NCI-H524 (cell line): ENCODE data around the gene OAS1.

Source experiments
- DNase-seq, 2 experiments: peaks; one replicate each; lab custom pipeline; 2025; lab: John Stamatoyannopoulos, UW

OAS1 gene

DNA sequence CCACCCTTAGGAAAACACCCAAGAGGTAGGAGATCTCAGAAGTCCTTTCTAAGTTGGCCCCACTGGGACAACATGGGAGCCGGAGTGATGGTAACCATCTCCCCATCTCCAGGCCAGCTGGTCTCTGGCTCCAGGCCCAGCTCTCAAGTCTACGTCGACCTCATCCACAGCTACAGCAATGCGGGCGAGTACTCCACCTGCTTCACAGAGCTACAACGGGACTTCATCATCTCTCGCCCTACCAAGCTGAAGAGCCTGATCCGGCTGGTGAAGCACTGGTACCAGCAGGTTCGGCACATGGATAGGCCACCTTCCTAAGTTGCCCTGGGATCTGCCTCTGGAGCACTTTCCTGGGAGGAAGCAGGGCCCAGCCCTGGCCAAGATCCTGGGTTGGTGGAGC is 60.5 kb downstream of the OAS1 start:
- no peak for DNase-seq

DNA sequence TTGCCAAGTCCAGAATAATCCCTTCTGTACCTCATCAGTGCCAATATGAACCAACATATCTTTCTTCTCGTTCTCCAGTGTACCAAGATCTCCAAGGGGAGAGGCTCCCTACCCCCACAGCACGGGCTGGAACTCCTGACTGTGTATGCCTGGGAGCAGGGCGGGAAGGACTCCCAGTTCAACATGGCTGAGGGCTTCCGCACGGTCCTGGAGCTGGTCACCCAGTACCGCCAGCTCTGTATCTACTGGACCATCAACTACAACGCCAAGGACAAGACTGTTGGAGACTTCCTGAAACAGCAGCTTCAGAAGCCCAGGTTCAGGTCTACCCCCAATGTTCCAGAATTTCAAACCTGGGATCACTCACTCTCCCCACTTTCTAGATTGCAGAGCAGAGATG is 61.1 kb downstream of the OAS1 start:
- DNase-seq: no peak
